Ascending aorta (tissue), 2 donors: Measurements from ENCODE around the gene PSPC1. TPM values are rescaled to one million over a fixed set of nuclear protein-coding genes. Genes with fewer than 3 reads are reported as not detected.

ENCODE experiments used
- DNase-seq, 2 donors: peaks; one replicate each; pipeline ENCODE4 v3.0.0-alpha.2; 2019; ENCODE audit warnings: low spot score in 2 of 2
- H3K27ac ChIP-seq, 2 donors: fragments of 200-600 bp; sonication (generic); one replicate each; pipeline ENCODE4 v1.5.1; 2016 to 2017; ENCODE audit warnings: mild to moderate bottlenecking in 1 of 2
- H3K27me3 ChIP-seq: fragments of 200-600 bp; sonication (generic); one replicate; pipeline ENCODE4 v1.5.1; 2017
- H3K36me3 ChIP-seq, 2 donors: fragments of 200-600 bp; sonication (generic); one replicate each; pipeline ENCODE4 v1.5.1; 2016
- H3K4me1 ChIP-seq, 2 donors: fragments of 200-600 bp; sonication (generic); one replicate each; pipeline ENCODE4 v1.5.1; 2016 to 2017; ENCODE audit warnings: mild to moderate bottlenecking in 1 of 2
- H3K4me3 ChIP-seq, 2 donors: fragments of 200-600 bp; sonication (generic); one replicate each; pipeline ENCODE4 v1.5.1; 2016 to 2017; ENCODE audit warnings: mild to moderate bottlenecking in 1 of 2
- H3K9me3 ChIP-seq, 2 donors: fragments of 200-600 bp; sonication (generic); one replicate each; pipeline ENCODE4 v1.5.1; 2016
- intact Hi-C: fragments of 100-400 bp; cut with DNase I; formaldehyde crosslinking; loops from one replicate; pipeline ENCODE4 v1.15.1; 2023
- total RNA-seq: library from RNA; depleted of rRNA; stranded (reverse); fragments of >200 nt; gene quantifications from one replicate; pipeline ENCODE4 v1.1.0, GENCODE V29; 2016
- TF ChIP-seq, protein P1 (sequence below), 3 experiments: fragments of 200-600 bp in 2 of 3; fragments of 450-650 bp in 1 of 3; sonication (generic) in 2 of 3; IDR thresholded peaks; one replicate each; pipeline ENCODE4 v1.5.1; 2016 to 2019; ENCODE audit warnings: antibody characterized with exemption in 3 of 3, mild to moderate bottlenecking in 1 of 3, moderate library complexity in 1 of 3

The PSPC1 gene
- total RNA-seq, 1 donor from 2014 or later: 17.0 TPM

DNA sequence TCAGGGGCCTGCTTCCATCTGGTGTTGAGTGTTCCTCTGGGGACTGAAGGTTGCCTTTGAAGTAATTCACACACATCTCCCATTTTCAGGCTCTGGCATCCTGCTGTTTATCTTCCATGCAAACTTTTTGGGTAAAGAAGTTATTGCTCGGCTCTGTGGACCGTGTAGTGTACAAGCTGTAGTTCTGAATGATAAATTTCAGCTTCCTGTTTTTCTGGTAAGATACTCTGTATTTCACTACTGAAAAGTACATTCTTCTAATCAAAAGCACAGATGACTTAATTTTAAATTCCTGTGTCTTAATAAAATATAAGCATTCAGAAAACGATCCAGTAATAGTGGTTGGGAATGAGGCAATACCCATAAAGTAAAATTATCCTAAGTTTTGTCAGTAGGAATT, 112.6 kb downstream of the PSPC1 start:
- H3K4me1 ChIP-seq: no peaks in the 10 kb centered on the region
- H3K27me3 ChIP-seq: no peaks in the 10 kb centered on the region
- peaks cover 74 to 91% of the 10 kb centered on the region in 2 donors for H3K36me3 ChIP-seq
- no peaks in the 10 kb centered on the region for H3K9me3 ChIP-seq
- intact Hi-C loops: no loop called here
- TF ChIP-seq, protein P1, sequence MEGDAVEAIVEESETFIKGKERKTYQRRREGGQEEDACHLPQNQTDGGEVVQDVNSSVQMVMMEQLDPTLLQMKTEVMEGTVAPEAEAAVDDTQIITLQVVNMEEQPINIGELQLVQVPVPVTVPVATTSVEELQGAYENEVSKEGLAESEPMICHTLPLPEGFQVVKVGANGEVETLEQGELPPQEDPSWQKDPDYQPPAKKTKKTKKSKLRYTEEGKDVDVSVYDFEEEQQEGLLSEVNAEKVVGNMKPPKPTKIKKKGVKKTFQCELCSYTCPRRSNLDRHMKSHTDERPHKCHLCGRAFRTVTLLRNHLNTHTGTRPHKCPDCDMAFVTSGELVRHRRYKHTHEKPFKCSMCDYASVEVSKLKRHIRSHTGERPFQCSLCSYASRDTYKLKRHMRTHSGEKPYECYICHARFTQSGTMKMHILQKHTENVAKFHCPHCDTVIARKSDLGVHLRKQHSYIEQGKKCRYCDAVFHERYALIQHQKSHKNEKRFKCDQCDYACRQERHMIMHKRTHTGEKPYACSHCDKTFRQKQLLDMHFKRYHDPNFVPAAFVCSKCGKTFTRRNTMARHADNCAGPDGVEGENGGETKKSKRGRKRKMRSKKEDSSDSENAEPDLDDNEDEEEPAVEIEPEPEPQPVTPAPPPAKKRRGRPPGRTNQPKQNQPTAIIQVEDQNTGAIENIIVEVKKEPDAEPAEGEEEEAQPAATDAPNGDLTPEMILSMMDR (IDR thresholded peaks at IDR 0.05): no peak
- no peak overlapping the region for H3K4me3 ChIP-seq
- no peak for DNase-seq
- H3K27ac ChIP-seq: no peak overlapping the region

DNA sequence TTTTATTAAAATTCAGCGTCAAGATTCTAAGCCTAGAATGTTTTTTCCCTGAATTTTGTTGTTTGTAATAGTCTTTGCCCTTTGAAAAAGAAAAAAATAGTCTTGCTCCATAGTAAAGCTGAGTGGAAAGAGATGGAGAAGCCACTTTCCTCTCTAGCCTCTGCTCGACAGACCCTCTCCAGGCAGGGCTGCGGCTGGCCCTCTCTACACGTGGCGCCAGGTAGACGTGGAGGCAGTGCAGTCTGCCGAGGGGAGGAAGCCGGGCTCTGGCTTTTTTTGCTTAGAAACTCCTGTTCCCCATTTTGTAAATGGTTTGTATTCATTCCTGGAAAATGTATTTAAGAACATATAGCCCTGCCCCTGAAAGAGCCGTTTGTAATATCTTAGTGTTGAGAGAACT, 114.0 kb downstream of the PSPC1 start:
- TF ChIP-seq, protein P1 (IDR thresholded peaks at IDR 0.05): no peak
- Histone ChIP-seq H3K27ac (no peak overlapping the region), H3K27me3 (no peaks in the 10 kb centered on the region), H3K4me1 (no peaks in the 10 kb centered on the region), H3K9me3 (no peaks in the 10 kb centered on the region), H3K4me3 (no peak overlapping the region), H3K36me3 (peaks cover 75 to 95% of the 10 kb centered on the region in 2 donors)
- intact Hi-C loops: no loop called here
- no peak for DNase-seq

DNA sequence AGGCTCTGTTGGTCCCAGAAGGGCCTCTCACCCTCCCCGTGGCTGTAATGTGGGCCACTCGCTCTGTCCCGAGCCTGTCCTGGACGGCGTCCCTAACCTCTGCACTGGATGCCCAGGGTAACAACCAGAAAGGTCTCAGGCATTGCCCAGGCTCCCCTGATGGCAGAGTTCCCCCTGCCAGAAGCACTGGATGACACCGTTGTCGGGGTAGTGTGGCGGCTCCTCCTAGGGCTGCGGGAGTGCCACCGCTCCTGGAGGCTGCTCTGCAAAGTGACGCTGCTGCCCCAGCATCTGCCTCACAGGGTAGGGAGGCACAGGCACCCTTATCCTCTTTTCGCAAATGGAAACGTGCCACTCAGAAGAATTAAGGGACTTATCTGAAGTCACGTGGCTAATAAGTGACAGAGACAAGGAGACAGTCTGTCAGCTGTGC, 117.3 kb downstream of the PSPC1 start:
- H3K27me3 ChIP-seq: no peaks in the 10 kb centered on the region
- DNase-seq: no peak
- H3K9me3 ChIP-seq: no peaks in the 10 kb centered on the region
- H3K4me3 ChIP-seq: no peak overlapping the region
- H3K36me3 ChIP-seq: peaks cover 84 to 97% of the 10 kb centered on the region in 2 donors
- H3K27ac ChIP-seq: no peak overlapping the region
- TF ChIP-seq, protein P1 (IDR thresholded peaks at IDR 0.05): no peak
- intact Hi-C loops: no loop called here
- H3K4me1 ChIP-seq: no peaks in the 10 kb centered on the region

DNA sequence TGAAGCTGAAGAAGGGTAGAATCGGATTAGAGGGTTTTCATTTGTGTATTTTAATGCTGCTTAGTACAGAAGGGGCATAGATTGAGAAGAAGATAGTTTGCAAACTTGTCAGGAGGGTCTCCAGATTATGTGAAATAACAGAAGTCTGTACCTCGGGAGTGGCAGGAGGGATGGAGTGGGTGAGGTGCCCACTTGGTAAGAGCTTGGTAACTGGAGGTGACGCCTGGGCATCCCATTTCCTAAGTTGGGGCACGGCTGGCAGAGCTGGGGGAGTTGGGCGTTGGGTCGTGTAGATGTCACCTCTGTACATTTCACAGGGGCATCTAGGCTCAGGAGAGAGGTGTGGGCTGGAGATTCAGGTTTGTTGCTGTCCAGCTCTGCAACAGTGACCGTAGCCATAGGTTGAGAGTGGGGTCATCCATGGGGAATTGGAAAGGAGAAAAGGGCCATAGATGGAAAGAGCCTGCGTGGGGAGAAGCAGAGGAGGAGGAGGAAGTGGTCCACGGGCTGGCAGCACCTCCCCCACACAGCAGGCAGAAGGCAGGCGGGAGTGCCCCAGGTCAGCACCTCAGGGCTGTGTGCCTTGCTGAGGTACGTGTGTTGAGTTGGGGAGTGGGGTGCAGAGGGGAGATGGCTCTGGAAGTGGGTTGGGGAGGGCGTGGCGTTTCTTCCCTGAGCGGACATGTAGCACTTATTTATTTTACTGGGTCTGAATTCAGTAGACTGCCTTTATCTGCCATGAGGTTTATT, 118.1 kb downstream of the PSPC1 start:
- no peaks in the 10 kb centered on the region for H3K27me3 ChIP-seq
- H3K4me3 ChIP-seq: no peak overlapping the region
- H3K36me3 ChIP-seq: peaks cover 78 to 97% of the 10 kb centered on the region in 2 donors
- H3K9me3 ChIP-seq: no peaks in the 10 kb centered on the region
- no peaks in the 10 kb centered on the region for H3K4me1 ChIP-seq
- intact Hi-C loops: no loop called here
- no peak for DNase-seq
- no peak overlapping the region for H3K27ac ChIP-seq
- TF ChIP-seq, protein P1 (IDR thresholded peaks at IDR 0.05): no peak

DNA sequence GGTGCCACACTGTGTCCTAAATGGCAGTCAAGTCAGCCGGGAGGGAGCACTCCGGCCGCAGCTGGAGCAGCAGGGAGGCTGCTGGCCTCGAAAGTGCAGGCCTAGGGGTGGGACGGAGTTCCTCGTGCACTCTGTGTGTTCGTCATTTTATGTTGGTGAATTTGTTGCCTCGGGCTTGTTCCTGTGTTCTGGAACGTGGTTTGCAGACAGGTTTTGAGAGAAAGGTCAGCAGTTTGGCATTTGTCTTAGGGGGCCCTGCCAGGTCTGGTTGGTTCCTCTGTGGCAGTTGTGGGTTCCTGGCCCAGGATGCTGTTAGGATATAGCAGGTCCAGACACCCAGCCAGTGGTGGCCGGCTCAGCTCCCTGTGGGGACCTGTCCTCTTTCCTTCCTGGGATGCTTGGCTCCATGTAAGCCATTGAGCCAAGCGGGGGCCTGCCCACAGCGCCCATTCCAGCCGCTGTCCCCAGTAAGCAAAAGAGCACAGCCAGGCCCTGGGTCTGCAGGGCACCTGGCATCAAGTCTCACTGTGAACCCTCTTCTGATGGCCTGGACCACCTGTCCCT, 119.2 kb downstream of the PSPC1 start:
- intact Hi-C loops: no loop called here
- TF ChIP-seq, protein P1 (IDR thresholded peaks at IDR 0.05): no peak
- Histone ChIP-seq H3K27ac (no peak overlapping the region), H3K36me3 (peaks cover 75 to 96% of the 10 kb centered on the region in 2 donors), H3K9me3 (no peaks in the 10 kb centered on the region), H3K27me3 (no peaks in the 10 kb centered on the region), H3K4me1 (no peaks in the 10 kb centered on the region), H3K4me3 (no peak overlapping the region)
- DNase-seq: no peak
